ENCODE results near the gene PSTPIP2. TPM values are rescaled to one million over a fixed set of nuclear protein-coding genes. Genes with fewer than 3 reads are reported as not detected.

Gene PSTPIP2
- total and polyA plus RNA-seq, 2 of the 13 experiments (the other 11 are each of a cell fraction or from before 2014, with no cell fraction given): 0.25 to 0.27 TPM

- no peak for TF ChIP-seq MLXIP (CRISPR knock-in tag; IDR thresholded peaks at IDR 0.05; ENCODE audit: borderline replicate concordance)
- TF ChIP-seq, protein P1, sequence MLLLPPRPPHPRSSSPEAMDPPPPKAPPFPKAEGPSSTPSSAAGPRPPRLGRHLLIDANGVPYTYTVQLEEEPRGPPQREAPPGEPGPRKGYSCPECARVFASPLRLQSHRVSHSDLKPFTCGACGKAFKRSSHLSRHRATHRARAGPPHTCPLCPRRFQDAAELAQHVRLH (CRISPR knock-in tag; IDR thresholded peaks at IDR 0.05; ENCODE audit: borderline replicate concordance, low read depth): no peak
These were observed 3.3 kb downstream of the PSTPIP2 start (continued) for GRCh38 chr18:46068763-46069162.

GRCh38 chr18:46067438-46068007 lies 4.5 kb downstream of the PSTPIP2 start:
- CTCF ChIA-PET (ENCODE audit: low intra/inter-chr PET ratio, low total read pairs): no interaction called here

More at GRCh38 chr18:46067438-46068007, 4.5 kb downstream of the PSTPIP2 start:
- no peak overlapping the region for H3K4me2 ChIP-seq (ENCODE audit: low read depth, low read length)
- TF ChIP-seq, protein P2, sequence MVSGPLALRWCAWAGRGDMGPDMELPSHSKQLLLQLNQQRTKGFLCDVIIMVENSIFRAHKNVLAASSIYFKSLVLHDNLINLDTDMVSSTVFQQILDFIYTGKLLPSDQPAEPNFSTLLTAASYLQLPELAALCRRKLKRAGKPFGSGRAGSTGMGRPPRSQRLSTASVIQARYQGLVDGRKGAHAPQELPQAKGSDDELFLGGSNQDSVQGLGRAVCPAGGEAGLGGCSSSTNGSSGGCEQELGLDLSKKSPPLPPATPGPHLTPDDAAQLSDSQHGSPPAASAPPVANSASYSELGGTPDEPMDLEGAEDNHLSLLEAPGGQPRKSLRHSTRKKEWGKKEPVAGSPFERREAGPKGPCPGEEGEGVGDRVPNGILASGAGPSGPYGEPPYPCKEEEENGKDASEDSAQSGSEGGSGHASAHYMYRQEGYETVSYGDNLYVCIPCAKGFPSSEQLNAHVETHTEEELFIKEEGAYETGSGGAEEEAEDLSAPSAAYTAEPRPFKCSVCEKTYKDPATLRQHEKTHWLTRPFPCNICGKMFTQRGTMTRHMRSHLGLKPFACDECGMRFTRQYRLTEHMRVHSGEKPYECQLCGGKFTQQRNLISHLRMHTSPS (CRISPR knock-in tag; IDR thresholded peaks at IDR 0.05; ENCODE audit: low read depth): no peak
- TF ChIP-seq ZSCAN25 (CRISPR knock-in tag; IDR thresholded peaks at IDR 0.05) (no peak), SRF (IDR thresholded peaks at IDR 0.05; ENCODE audit: low read depth, low read length) (peak; percentile 84; the same call in 1 of the 2 replicates)
- WGBS (ENCODE audit: low lambda C conversion rate): 23% methylated on average over 5 of the region's 5 CpGs
- FAIRE-seq: no peak
- H3K27ac ChIP-seq (ENCODE audit: extremely low read length, insufficient read depth, low read length): no peak overlapping the region
- no peaks in the 10 kb centered on the region for H4K20me1 ChIP-seq (ENCODE audit: insufficient read depth, low read length)
- no peaks in the 10 kb centered on the region for H3K79me2 ChIP-seq (ENCODE audit: insufficient read depth, low read length)
- DNase-seq (ENCODE audit: low spot score): peak; percentile 45
- intact Hi-C loops (cut with micrococcal nuclease; ENCODE audit: unreplicated experiment): no loop called here
- in situ Hi-C loops (cut with HindIII; ENCODE audit: extremely low pct_ligation_motif_present, low pct_unique_long_range_greater_than_20kb): no loop called here
- no TSS peak for BruUV-seq (replicated peaks)
- peaks cover 11% of the 10 kb centered on the region for H3K4me1 ChIP-seq (ENCODE audit: insufficient read depth, low read length)
- H3K9ac ChIP-seq (ENCODE audit: insufficient read depth, low read depth, low read length): no peak overlapping the region
- peaks cover 7 to 34% of the 10 kb centered on the region in 2 experiments; a peak in 4 of 5 replicates for H3K27me3 ChIP-seq (ENCODE audit: control insufficient read depth in 1 of 2, insufficient read depth in 2 of 2, low read length in 2 of 2)
- no peak overlapping the region for H3K4me3 ChIP-seq (replicated peaks in 1 of 3; ENCODE audit: insufficient read depth in 1 of 3, low read depth in 2 of 3, low read length in 3 of 3)
- ATAC-seq: peak; percentile 33
- no peaks in the 10 kb centered on the region for H3K9me3 ChIP-seq (ENCODE audit: low read length)
- POLR2A ChIA-PET: no interaction called here
- H2AFZ ChIP-seq (ENCODE audit: low read length): no peak overlapping the region
- no peaks in the 10 kb centered on the region for H3K36me3 ChIP-seq (replicated peaks in 1 of 2; ENCODE audit: control insufficient read depth in 1 of 2, insufficient read depth in 2 of 2, low read length in 2 of 2)

Measured in HepG2 (cell line).